Measurements from ENCODE around the gene LRRN2. TPM values are rescaled to one million over a fixed set of nuclear protein-coding genes. Genes with fewer than 3 reads are reported as not detected.

Gene LRRN2
- total and polyA plus RNA-seq, 2 of the 8 experiments (the other 6 are each of a cell fraction or from before 2014, with no cell fraction given), result 1.8 to 2.3 TPM

DNA sequence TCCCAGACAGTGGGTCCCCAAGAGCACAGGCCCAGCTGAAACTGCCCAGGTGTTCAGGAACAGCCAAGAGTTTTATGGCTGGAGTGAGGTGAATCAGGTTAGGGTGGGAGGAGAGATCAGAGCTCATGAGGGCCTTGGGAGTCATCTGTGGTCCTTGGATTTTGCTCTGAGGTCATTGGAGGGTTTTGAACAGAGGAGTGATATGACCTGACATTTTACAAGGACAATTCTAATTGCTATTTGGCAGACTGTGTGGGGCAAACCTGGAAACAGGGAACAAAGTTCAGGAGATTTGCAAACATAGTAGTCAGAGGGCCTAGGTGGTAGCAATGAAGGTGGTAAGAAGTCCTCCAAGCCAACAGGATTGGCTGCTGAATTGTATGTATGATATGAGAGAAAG is 31.1 kb upstream of the LRRN2 start:
- H3K4me2 ChIP-seq (ENCODE audit: insufficient read depth in 1 of 2, low read depth in 2 of 2, low read length in 2 of 2), result no peak overlapping the region
- no peaks in the 10 kb centered on the region for H3K79me2 ChIP-seq (ENCODE audit: control insufficient read depth in 1 of 2, insufficient read depth in 2 of 2, low read length in 2 of 2)
- no peak overlapping the region for H3K27ac ChIP-seq (ENCODE audit: low read depth, low read length)
- no peak overlapping the region for H4K5ac ChIP-seq (ENCODE audit: insufficient read length, low read depth, low read length)
- no peak overlapping the region for H3K18ac ChIP-seq (ENCODE audit: extremely low read depth, low read length)
- H3K56ac ChIP-seq (replicated peaks; ENCODE audit: insufficient read length, low read depth, low read length), result no peak overlapping the region
- H4K20me1 ChIP-seq (replicated peaks in 1 of 2; ENCODE audit: control insufficient read depth in 1 of 2, insufficient read depth in 2 of 2, low read length in 2 of 2), result peaks cover 4 to 13% of the 10 kb centered on the region in 2 experiments
- H3K9me3 ChIP-seq (ENCODE audit: insufficient read depth in 2 of 2, low read depth in 1 of 2, low read length in 1 of 2), result no peaks in the 10 kb centered on the region
- H2BK15ac ChIP-seq (ENCODE audit: low read length), result no peak overlapping the region
- H3K36me3 ChIP-seq (ENCODE audit: control insufficient read depth in 2 of 4, insufficient read depth in 4 of 4, low read length in 3 of 4), result no peaks in the 10 kb centered on the region
- no peak overlapping the region for H3K9ac ChIP-seq (replicated peaks in 1 of 4; ENCODE audit: extremely low read depth in 1 of 4, low read depth in 3 of 4, low read length in 3 of 4)
- H4K91ac ChIP-seq (replicated peaks; ENCODE audit: insufficient read length, low read length), result no peak overlapping the region
- H4K8ac ChIP-seq (ENCODE audit: extremely low read depth, insufficient read depth, low read length), result no peak overlapping the region
- H3K4me3 ChIP-seq (ENCODE audit: extremely low read depth in 1 of 4, insufficient read depth in 2 of 4, low read depth in 3 of 4, low read length in 4 of 4), result no peak overlapping the region
- TF ChIP-seq CBX5 (IDR thresholded peaks at IDR 0.05; ENCODE audit: low read depth, low read length) (no peak), TBP (IDR thresholded peaks at IDR 0.05; ENCODE audit: low read depth, low read length) (no peak), BRCA1 (IDR thresholded peaks at IDR 0.05; ENCODE audit: low read depth, low read length) (no peak), KDM5A (IDR thresholded peaks at IDR 0.05; ENCODE audit: low read length) (no peak), TCF12 (IDR thresholded peaks at IDR 0.05; ENCODE audit: low read depth, low read length) (no peak)
- H2BK5ac ChIP-seq (ENCODE audit: low read depth, low read length), result no peak overlapping the region
- H2BK120ac ChIP-seq (replicated peaks; ENCODE audit: low read depth, low read length), result no peak overlapping the region
- H3K27me3 ChIP-seq (replicated peaks in 1 of 4; ENCODE audit: control insufficient read depth in 3 of 4, extremely low read depth in 1 of 4, insufficient read depth in 3 of 4, low read length in 3 of 4), result peaks cover 20 to 46% (median 40%) of the 10 kb centered on the region in 4 experiments
- no peaks in the 10 kb centered on the region for H3K23me2 ChIP-seq (ENCODE audit: low read depth, low read length)
- no peak overlapping the region for H2AFZ ChIP-seq (ENCODE audit: low read length)
- no peak overlapping the region for H2BK12ac ChIP-seq (ENCODE audit: low read depth, low read length)
- ChIA-PET POLR2A (ENCODE audit: partially characterized antibody) (no interaction called here), CTCF (ENCODE audit: partially characterized antibody) (interaction anchor here (1.3 to 8.4 kb wide), 6 partner anchors 8 to 151 kb away, joined by 3 to 35 read pairs (median 16); no protein-coding TSS in a partner anchor)
- no peaks in the 10 kb centered on the region for H3K79me1 ChIP-seq (ENCODE audit: low read depth, low read length)
- DNase-seq (ENCODE audit: low read depth in 1 of 2, low spot score in 2 of 2) (peak in 1 of 2 experiments; percentile 10), FAIRE-seq (no peak)
- no peak overlapping the region for H2BK20ac ChIP-seq (ENCODE audit: low read length)
- H2AK5ac ChIP-seq (ENCODE audit: low read depth, low read length), result no peak overlapping the region
- no peak overlapping the region for H3K14ac ChIP-seq (ENCODE audit: insufficient read length)
- H3K4me1 ChIP-seq (replicated peaks in 1 of 4; ENCODE audit: control insufficient read depth in 3 of 4, insufficient read depth in 4 of 4, low read length in 3 of 4), result peaks cover 6 to 14% (median 10%) of the 10 kb centered on the region in 4 experiments
- no peak overlapping the region for H3K23ac ChIP-seq (ENCODE audit: insufficient read length)
- no peak overlapping the region for H3K4ac ChIP-seq (replicated peaks; ENCODE audit: insufficient read length, low read depth, low read length)
